UCSD-AML1 (cell line): Measurements from ENCODE around the gene SERF1A.
"Not testable (repeated sequence)": the region's sequence is repeated elsewhere in the genome, so short reads cannot be mapped to it uniquely, and the experiment has no call there.

ENCODE experiments used
- DNase-seq: peaks from one replicate; lab custom pipeline; 2025; ENCODE audit not compliant: unreplicated experiment; lab: John Stamatoyannopoulos, UW

Gene SERF1A

DNA sequence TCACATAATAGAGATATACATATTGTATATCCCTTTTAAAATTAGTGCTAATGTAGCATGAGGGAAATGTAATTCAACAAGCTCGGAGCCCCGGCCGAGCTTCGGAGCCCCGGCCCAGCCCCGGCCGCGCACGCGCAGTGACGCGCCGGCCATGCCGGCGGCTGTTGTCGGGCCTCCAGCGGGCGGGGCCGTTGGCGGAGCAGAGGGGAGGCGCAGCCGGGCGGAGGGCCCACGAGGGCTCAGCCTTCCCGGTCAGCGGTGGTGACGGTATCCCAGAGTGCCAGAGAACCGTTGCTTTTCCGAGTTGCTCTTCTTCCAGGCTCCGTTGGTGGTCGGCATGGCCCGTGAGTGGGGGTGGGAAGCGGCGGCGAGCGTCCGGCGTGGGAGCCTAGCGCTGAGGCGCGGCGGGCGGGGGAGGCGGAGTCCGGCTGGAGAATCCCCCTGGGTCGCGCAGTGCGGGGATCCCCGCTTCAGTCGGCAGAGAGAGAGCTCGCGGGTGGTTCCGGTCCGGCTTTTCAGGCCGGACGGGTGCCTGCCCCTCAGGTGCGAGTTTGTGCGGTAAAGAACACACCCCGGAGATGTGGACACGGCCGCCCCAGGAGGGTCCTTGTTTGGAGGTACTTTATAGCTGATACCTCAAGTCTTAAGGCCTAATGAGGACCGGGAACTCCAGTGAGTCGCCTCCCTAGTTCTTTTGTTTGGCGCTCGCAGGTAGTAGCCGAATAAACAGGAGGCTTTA is at the start of gene SERF1A:
TSS of gene SERF1A (plus strand) at position 137 of the 739 bp plus-strand sequence. CDS start at position 338, 201 bp downstream.
- not testable (repeated sequence) for DNase-seq

DNA sequence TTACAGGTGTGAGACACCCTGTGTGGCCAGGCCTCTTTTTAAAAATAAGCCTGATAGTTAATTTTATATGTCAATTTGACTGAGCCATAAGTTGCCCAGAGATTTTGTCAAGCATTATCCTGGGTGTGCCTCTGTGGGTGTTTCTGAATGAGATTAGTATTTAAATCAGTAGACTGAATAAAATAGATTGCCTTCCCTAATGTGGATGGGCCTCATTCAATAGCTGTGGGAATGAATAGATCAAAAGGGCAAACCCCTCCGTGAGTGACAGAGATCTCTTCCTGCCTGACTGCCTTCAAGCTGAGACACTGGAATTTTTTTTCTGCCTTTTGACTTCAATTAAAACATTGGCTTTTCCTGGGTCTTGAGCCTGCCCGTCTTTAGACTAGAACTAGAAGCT is 33.7 kb upstream of the SERF1A start:
- not testable (repeated sequence) for DNase-seq

DNA sequence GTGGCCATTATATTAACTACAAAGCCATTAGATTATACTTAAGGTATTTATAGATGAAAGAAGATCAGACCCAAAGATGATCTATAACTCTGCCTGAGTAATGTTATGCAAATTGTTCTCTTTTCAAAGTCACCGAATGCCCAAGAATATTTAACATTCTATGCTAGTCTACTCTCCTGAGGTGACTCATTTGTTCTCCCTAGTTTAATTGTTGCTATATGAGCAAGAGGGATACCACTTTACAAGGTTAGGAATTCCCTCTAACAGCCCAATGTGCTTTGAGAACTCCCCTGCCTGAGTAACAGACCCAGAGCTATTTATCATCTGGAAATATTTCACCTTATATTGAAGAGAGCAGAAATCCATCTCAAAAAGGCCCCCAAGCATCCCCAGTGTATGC is 29.8 kb upstream of the SERF1A start:
- DNase-seq, result not testable (repeated sequence)

DNA sequence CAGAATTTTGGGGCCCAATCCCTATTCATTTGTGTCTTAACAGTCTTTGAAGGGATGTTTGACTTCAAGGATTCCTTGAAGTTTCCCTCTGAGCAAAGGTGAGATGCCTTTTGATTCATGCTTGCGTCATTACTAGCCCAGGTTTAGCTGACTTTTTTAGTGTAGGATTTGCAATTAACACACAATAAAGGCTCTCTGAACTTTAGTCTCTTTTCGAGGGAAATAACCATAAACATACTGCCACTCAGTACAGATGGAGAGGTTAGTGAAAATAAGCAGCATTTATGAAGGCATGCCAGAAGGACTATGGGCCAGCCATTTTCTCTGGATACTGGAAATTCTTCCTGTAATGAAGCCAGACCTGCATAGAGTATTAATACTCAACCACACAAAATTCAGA is 4.4 kb upstream of the SERF1A start:
- DNase-seq, result not testable (repeated sequence)

DNA sequence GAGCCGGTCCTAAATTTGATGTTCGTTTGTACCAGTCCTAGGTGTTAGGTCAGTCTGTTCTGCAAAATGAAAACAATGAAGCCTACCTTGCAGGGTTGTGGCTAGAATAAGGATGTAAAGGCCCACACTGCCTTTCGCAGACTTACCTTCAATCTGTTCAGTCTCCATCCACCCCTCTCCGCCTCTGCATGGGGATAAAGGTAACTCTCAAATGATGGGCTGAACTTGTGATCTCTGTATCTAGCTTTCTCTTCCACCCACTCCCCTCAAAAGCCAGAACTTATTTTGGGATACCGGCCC is 753 bp downstream of the SERF1A start:
- not testable (repeated sequence) for DNase-seq

DNA sequence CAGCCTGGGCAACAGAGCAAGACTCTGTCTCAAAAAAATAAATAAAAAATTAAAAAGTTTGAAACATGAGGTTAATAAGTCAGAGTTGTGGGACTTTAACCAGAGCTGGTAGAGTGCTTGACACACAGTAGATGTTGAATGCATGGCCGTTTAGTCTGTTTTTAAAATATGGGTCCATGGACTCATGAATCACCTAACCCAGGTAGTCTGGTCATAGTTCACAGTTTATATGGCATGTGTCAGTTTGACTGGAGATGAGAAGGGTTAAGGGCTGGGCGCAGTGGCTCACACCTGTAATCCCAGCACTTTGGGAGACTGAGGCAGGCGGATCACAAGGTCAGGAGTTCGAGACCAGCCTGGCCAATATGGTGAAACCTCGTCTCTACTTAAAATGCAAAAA is 6.2 kb downstream of the SERF1A start:
- DNase-seq, result not testable (repeated sequence)

DNA sequence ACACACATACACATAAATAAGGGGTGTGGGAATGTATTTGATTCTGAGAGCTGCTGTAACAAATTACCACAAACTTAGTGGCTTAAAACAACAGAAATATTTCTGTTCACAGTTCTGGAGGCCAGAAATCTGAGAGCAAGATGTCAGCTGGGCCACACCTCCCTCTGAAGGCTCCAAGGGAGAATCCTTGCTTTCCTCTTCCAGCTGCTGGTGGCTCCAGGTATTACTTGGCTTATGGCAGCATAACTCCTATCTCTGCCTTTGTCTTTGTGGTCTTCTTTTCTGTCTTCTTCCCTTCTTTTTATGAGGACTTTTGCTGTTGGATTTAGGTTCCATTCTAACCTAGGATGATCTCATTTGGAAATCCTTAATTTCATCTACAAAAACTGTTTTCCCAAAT is 16.4 kb downstream of the SERF1A start:
- DNase-seq, result not testable (repeated sequence)

DNA sequence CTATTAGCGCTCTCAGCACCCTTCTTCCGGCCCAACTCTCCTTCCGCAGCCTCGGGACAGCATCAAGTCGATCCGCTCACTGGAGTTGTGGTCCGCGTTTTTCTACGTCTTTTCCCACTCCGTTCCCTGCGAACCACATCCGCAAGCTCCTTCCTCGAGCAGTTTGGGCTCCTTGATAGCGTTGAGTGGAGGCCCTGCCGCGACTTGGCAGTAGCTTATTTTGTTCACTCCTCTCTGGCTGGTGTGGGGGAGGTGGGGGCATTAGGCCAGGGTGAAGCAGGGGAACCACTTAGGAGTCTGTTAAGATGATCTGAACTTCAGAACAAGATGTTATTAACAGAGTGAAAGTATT is 24.7 kb downstream of the SERF1A start:
- not testable (repeated sequence) for DNase-seq

DNA sequence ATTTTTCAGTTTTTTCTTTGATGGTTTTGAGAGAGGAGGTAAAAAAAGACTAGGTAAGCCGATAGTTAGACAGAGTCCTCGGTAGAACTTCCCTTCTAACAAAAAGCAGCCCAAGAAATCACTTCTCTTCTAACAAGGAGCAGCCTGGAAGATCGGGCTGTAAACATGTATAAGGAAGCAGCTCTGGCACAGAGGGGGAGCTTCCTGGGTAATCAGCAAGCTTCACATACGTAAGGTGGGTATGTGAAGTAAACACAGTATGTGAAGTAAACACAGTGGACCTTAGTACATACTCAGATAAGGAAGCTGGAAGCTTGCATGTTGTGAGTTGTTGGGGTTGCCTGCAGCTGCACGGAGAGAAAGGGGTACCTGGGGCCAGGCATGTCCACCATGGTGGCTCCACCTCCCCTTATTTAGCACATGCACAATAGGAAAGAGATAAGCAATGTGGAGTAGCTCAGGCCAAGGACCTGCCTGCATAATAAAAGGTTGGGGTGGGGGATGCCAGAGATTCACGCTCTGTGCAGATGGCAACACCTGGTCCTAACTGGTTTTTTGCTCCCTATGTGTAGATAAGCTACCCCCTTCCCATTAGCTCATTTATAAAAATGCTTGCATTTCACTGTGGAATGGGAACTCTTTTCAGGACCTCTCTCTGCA is 31.4 kb downstream of the SERF1A start:
- DNase-seq, result not testable (repeated sequence)

DNA sequence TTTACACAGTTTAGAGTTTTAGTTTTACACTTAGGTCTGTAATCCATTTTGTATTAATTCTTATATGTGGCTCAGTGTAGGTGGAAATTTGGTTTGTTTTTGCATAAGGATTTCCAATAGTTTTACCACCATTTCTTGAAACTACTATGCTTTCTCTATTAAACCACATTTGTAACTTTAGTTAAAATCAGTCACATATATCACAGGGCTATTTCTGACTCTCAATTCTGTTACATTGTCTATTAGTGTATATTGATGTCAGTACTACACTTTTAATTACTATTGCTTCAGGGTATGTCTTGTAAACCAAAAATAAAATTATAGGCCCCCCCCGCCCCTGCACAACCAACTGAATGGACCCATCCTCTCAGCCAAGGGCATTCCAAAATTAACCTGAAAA is 32.1 kb downstream of the SERF1A start:
- DNase-seq, result not testable (repeated sequence)

DNA sequence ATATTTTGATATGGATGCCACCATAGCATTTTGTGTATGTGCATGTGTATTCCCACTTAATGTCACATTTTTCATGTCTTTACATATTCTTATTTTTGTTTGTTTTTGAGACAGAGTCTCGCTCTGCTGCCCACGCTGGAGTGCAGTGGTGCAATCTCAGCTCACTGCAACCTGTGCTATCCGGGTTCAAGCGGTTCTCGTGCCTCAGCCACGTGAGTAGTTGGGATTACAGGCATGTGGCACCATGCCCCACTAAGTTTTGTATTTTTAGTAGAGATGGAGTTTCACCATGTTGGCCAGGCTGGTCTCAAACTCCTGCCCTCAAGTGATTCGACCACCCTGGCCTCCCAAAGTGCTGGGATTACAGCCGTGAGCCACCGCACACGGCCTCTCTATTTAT is 52.6 kb downstream of the SERF1A start:
- not testable (repeated sequence) for DNase-seq
